ENCODE results near the gene MCTP1. TPM values are rescaled to one million over a fixed set of nuclear protein-coding genes. Genes with fewer than 3 reads are reported as not detected.

MCTP1 gene
- polyA plus RNA-seq, 2 donors: 0.91 to 0.92 TPM

DNA sequence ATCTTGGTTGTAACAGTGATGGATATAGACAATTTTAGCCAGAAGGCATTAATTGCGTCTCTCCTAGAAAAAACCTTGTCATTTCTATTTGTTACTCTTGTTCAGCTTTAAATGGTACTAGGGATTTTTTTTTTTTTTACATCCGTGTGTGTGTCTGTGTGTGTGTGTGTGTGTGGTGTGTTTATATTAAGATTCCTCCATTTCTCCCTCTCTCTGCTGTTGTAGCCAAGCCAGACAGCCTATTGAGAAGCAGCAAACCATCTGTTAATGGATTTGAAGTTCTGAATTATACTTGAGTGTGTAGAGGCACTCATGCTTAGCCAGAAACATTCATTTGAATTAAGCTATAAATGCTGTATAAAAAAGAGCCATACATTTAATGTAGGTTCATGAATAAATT is 594.1 kb downstream of the MCTP1 start:
- H3K4me1 ChIP-seq (ENCODE audit: control insufficient read depth in 2 of 2, insufficient read depth in 2 of 2, low read length in 1 of 2): no peaks in the 10 kb centered on the region
- no peak overlapping the region for H3K27ac ChIP-seq (ENCODE audit: low read depth in 2 of 2, low read length in 1 of 2)
- no peaks in the 10 kb centered on the region for H3K36me3 ChIP-seq (ENCODE audit: control insufficient read depth in 2 of 2, insufficient read depth in 2 of 2, low read length in 1 of 2)
- H3K4me3 ChIP-seq (ENCODE audit: low read depth in 1 of 2, low read length in 2 of 2): no peak overlapping the region
- 64 to 75% methylated on average over 2 of the region's 2 CpGs for WGBS, 2 donors
- H3K27me3 ChIP-seq (ENCODE audit: control insufficient read depth in 1 of 2, insufficient read depth in 2 of 2, low read length in 2 of 2): no peaks in the 10 kb centered on the region
- H3K9me3 ChIP-seq (ENCODE audit: control insufficient read depth in 2 of 2, insufficient read depth in 1 of 2, low read depth in 1 of 2, low read length in 1 of 2): no peaks in the 10 kb centered on the region

DNA sequence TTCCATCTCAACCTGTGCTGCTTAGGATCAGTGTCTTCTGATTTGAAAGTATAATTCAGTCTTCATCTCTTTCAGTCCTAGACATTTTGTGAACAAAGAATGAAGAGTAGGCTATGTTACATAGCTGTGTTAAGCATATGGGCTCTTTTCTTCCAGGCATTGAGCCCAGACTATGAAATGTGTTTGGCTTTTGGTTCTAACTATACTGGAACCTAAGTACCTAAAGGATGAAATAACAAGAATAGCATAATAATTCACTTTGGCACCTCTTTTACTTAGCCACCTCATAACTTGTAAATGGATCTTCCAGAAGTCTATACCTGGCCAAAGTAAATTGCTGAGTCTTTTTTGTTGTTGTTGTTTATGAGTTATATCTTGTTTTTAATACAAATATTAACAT is 595.0 kb downstream of the MCTP1 start:
- Histone ChIP-seq H3K27ac (ENCODE audit: low read depth in 2 of 2, low read length in 1 of 2) (no peak overlapping the region), H3K4me3 (ENCODE audit: low read depth in 1 of 2, low read length in 2 of 2) (no peak overlapping the region), H3K9me3 (ENCODE audit: control insufficient read depth in 2 of 2, insufficient read depth in 1 of 2, low read depth in 1 of 2, low read length in 1 of 2) (no peaks in the 10 kb centered on the region)

DNA sequence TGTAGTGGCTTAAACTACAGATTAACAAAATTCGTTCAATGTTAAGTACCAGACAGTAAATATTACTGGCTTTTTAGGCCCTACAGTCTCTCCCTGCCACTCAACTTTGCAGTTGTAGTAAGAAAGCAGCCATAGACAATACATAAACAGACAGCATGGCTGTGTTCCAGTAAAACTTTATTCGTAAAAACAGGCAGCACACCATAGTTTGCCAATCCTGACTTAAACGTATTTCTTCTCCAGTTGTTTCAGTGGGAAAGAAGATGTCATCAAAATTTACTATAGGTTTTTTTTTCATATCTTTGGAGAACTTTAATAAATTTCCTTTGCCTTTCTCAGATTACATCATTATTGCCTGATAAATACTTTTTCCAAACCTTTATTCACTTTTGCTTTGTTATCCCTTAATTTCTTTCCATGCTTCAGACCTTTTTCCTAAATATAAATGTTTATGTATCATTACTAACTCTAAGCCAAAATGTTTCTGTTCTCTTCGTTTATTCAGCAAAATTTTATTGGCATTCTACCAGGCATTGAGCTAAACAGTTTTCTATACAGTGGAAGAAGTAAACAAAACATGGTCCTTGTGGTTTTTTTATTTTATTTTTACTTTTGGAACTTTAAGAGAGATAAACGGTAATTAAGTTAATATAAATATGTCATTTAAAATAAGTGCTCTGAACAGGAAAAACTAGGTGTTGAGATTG is 601.9 kb downstream of the MCTP1 start:
- Histone ChIP-seq H3K4me3 (ENCODE audit: low read depth in 1 of 2, low read length in 2 of 2) (no peak overlapping the region), H3K27ac (ENCODE audit: low read depth in 2 of 2, low read length in 1 of 2) (no peak overlapping the region), H3K27me3 (ENCODE audit: control insufficient read depth in 1 of 2, insufficient read depth in 2 of 2, low read length in 2 of 2) (no peaks in the 10 kb centered on the region), H3K4me1 (ENCODE audit: control insufficient read depth in 2 of 2, insufficient read depth in 2 of 2, low read length in 1 of 2) (no peaks in the 10 kb centered on the region), H3K36me3 (ENCODE audit: control insufficient read depth in 2 of 2, insufficient read depth in 2 of 2, low read length in 1 of 2) (no peaks in the 10 kb centered on the region), H3K9me3 (ENCODE audit: control insufficient read depth in 2 of 2, insufficient read depth in 1 of 2, low read depth in 1 of 2, low read length in 1 of 2) (no peaks in the 10 kb centered on the region)
- WGBS, 2 donors: 76 to 79% methylated on average over 5 of the region's 5 CpGs

More for the DNA sequence above, 595.0 kb downstream of the MCTP1 start:
- no peaks in the 10 kb centered on the region for H3K36me3 ChIP-seq (ENCODE audit: control insufficient read depth in 2 of 2, insufficient read depth in 2 of 2, low read length in 1 of 2)
- H3K27me3 ChIP-seq (ENCODE audit: control insufficient read depth in 1 of 2, insufficient read depth in 2 of 2, low read length in 2 of 2): no peaks in the 10 kb centered on the region
- H3K4me1 ChIP-seq (ENCODE audit: control insufficient read depth in 2 of 2, insufficient read depth in 2 of 2, low read length in 1 of 2): no peaks in the 10 kb centered on the region

DNA sequence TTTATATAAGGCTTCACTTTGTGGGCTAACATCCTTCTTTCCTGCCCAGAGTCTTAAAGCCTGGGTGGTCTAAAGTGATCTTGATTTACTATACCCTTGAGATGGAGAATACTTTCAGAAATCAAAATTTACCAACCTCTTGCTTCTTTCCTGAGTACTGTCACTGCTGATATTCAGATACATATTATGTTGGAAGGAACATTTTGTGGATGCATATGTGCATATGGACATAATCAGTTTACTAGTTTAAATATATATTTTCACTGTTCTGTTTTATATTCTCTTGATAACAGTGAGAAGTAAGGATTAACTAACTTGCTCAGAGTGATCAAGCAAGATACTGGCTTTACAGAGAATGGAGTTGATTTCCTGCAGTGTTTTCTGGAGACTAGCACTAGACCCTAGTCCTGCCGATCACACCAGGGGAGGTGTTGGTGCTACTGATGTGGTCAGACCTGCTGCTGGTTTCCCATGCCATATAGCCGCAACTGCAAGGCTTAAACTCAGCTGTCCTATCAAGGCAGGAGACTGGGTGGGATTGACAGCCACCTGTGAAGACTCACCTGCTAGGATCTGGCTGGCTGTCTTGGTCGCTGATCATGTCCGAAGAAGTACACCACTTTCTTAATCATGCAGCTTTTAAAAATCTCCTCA is 608.8 kb downstream of the MCTP1 start:
- no peak overlapping the region for H3K4me3 ChIP-seq (ENCODE audit: low read depth in 1 of 2, low read length in 2 of 2)
- no peaks in the 10 kb centered on the region for H3K4me1 ChIP-seq (ENCODE audit: control insufficient read depth in 2 of 2, insufficient read depth in 2 of 2, low read length in 1 of 2)
- H3K9me3 ChIP-seq (ENCODE audit: control insufficient read depth in 2 of 2, insufficient read depth in 1 of 2, low read depth in 1 of 2, low read length in 1 of 2): no peaks in the 10 kb centered on the region
- no peaks in the 10 kb centered on the region for H3K27me3 ChIP-seq (ENCODE audit: control insufficient read depth in 1 of 2, insufficient read depth in 2 of 2, low read length in 2 of 2)
- no peaks in the 10 kb centered on the region for H3K36me3 ChIP-seq (ENCODE audit: control insufficient read depth in 2 of 2, insufficient read depth in 2 of 2, low read length in 1 of 2)
- WGBS, 2 donors: 94 to 96% methylated on average over 4 of the region's 4 CpGs
- no peak overlapping the region for H3K27ac ChIP-seq (ENCODE audit: low read depth in 2 of 2, low read length in 1 of 2)

DNA sequence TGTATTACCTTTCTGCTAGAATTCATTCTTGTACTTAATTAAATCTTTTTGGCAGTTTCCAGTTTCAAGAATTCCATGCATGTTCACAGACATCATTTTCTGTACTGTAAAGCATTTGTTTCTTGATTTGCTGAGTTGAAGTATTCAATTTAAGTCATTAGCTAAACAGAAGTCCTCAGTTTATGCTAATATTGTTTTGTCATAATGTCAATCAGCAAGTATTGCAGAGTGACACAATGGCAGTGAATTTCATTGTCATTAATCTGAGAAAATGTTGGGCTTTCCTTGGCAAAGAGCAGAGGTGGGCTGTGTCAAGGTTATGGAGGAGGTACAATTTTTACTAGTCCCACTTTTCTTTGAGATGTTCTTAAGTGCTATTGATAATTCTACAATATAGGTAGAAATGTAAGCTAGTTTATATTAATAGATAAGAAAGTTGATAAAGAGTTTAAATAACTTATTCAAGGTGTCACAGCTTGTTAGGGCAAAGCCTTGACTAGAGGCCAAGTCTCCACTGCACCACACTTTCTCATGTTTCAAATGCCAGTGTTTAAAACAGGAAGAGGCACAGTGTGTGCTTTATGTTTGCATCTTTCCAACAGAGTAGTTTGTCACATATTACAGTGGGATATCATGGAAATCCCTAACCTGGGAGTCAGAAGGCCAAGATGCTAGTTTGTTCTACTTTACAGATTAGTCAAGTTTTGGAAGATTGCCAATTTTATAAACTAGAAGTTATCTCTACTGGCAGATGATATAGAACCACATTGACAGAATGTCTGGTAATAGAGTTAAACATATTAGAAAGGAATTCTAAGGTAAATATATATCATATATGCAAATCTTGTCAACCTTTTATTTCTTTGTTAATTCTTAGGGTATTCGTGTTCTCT is 610.2 kb downstream of the MCTP1 start:
- H3K27me3 ChIP-seq (ENCODE audit: control insufficient read depth in 1 of 2, insufficient read depth in 2 of 2, low read length in 2 of 2): no peaks in the 10 kb centered on the region
- no peak overlapping the region for H3K4me3 ChIP-seq (ENCODE audit: low read depth in 1 of 2, low read length in 2 of 2)
- no peaks in the 10 kb centered on the region for H3K9me3 ChIP-seq (ENCODE audit: control insufficient read depth in 2 of 2, insufficient read depth in 1 of 2, low read depth in 1 of 2, low read length in 1 of 2)
- no peaks in the 10 kb centered on the region for H3K36me3 ChIP-seq (ENCODE audit: control insufficient read depth in 2 of 2, insufficient read depth in 2 of 2, low read length in 1 of 2)
- no peak overlapping the region for H3K27ac ChIP-seq (ENCODE audit: low read depth in 2 of 2, low read length in 1 of 2)
- 96 to 100% methylated on average over 1 of the region's 1 CpG for WGBS, 2 donors
- H3K4me1 ChIP-seq (ENCODE audit: control insufficient read depth in 2 of 2, insufficient read depth in 2 of 2, low read length in 1 of 2): no peaks in the 10 kb centered on the region

DNA sequence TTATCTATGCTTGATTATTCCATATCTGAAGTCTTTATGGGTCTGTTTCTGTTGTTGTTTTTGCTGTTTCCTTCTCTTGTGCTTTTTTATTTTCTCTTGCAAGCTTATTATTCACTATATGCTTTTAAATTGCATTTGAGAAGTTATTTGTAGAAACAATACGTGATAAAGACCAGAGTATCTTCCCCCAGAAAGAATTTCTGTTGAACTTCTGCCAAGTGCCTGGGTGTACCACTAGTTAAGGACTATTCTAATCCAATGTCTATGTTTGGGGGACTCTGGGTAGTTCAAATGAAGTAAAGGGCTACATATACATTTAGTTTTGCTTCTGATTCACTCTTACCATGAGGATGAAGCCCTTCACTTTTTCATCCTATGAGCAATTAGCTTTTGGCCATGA is 612.1 kb downstream of the MCTP1 start:
- no peaks in the 10 kb centered on the region for H3K9me3 ChIP-seq (ENCODE audit: control insufficient read depth in 2 of 2, insufficient read depth in 1 of 2, low read depth in 1 of 2, low read length in 1 of 2)
- no peaks in the 10 kb centered on the region for H3K36me3 ChIP-seq (ENCODE audit: control insufficient read depth in 2 of 2, insufficient read depth in 2 of 2, low read length in 1 of 2)
- H3K27me3 ChIP-seq (ENCODE audit: control insufficient read depth in 1 of 2, insufficient read depth in 2 of 2, low read length in 2 of 2): no peaks in the 10 kb centered on the region
- H3K4me1 ChIP-seq (ENCODE audit: control insufficient read depth in 2 of 2, insufficient read depth in 2 of 2, low read length in 1 of 2): no peaks in the 10 kb centered on the region
- H3K27ac ChIP-seq (ENCODE audit: low read depth in 2 of 2, low read length in 1 of 2): no peak overlapping the region
- H3K4me3 ChIP-seq (ENCODE audit: low read depth in 1 of 2, low read length in 2 of 2): no peak overlapping the region
- 76 to 78% methylated on average over 1 of the region's 1 CpG for WGBS, 2 donors

DNA sequence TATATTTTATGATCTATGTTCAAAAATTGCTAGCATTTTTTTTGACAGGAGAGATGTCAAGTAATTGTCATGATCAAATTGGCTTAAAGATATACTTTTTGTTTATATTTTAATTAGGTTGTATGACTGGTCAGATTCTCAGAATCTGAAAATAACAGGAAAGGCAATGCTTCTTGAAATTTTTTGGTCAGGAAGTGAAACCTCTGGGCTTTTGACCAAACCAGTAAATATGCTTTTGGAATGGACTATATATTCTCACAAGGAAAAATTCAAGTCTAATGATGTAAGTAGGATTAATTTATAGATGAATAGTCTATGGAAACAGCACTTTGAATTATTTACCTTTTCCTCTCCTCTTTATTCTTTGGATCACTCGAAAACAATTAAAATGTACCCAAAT is 614.2 kb downstream of the MCTP1 start:
- 93 to 96% methylated on average over 1 of the region's 1 CpG for WGBS, 2 donors
- H3K36me3 ChIP-seq (ENCODE audit: control insufficient read depth in 2 of 2, insufficient read depth in 2 of 2, low read length in 1 of 2): no peaks in the 10 kb centered on the region
- no peaks in the 10 kb centered on the region for H3K4me1 ChIP-seq (ENCODE audit: control insufficient read depth in 2 of 2, insufficient read depth in 2 of 2, low read length in 1 of 2)
- H3K27ac ChIP-seq (ENCODE audit: low read depth in 2 of 2, low read length in 1 of 2): no peak overlapping the region
- no peaks in the 10 kb centered on the region for H3K27me3 ChIP-seq (ENCODE audit: control insufficient read depth in 1 of 2, insufficient read depth in 2 of 2, low read length in 2 of 2)
- H3K4me3 ChIP-seq (ENCODE audit: low read depth in 1 of 2, low read length in 2 of 2): no peak overlapping the region
- H3K9me3 ChIP-seq (ENCODE audit: control insufficient read depth in 2 of 2, insufficient read depth in 1 of 2, low read depth in 1 of 2, low read length in 1 of 2): no peaks in the 10 kb centered on the region

DNA sequence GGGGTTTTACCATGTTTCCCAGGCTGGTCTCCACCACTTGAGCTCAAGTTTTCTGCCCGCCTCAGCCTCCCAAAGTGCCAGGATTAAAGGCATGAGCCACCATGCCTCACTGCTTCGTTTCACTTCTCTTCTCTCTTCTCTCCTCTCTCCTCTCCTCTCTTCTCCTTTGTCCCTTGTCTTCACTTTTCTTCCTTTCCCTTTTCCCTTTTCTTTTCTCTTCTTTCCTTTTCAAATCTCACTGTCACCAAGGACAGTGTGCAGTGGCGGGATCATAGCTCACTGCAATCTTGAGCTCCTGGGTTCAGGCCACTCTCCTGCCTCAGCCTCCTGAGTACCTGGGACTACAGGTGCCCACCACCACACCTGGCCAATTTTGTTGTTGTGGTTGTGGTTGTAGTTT is 617.0 kb downstream of the MCTP1 start:
- H3K27me3 ChIP-seq (ENCODE audit: control insufficient read depth in 1 of 2, insufficient read depth in 2 of 2, low read length in 2 of 2): no peaks in the 10 kb centered on the region
- H3K4me1 ChIP-seq (ENCODE audit: control insufficient read depth in 2 of 2, insufficient read depth in 2 of 2, low read length in 1 of 2): no peaks in the 10 kb centered on the region
- H3K9me3 ChIP-seq (ENCODE audit: control insufficient read depth in 2 of 2, insufficient read depth in 1 of 2, low read depth in 1 of 2, low read length in 1 of 2): no peaks in the 10 kb centered on the region

DNA sequence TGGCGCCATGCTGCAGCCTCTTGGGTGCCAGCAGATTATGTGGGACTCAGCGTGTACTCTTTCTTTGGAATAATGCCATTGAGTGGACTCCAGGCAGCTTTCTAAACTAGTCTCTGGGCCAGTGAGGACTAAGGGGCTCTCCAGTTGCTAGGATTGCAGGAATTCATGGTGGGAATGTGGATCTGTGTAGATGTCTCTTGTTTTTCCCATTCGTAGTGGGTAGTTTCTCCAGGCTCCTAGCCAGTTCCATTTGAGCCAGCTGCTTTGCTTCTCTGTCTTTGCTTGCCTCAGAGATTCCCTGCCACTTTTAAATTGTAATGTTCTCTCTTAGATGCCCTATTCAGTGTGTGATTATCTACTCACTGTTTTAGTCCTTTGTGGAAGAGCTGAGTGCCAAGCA is 623.8 kb downstream of the MCTP1 start:
- no peaks in the 10 kb centered on the region for H3K27me3 ChIP-seq (ENCODE audit: control insufficient read depth in 1 of 2, insufficient read depth in 2 of 2, low read length in 2 of 2)
- H3K9me3 ChIP-seq (ENCODE audit: control insufficient read depth in 2 of 2, insufficient read depth in 1 of 2, low read depth in 1 of 2, low read length in 1 of 2): no peaks in the 10 kb centered on the region
- no peaks in the 10 kb centered on the region for H3K4me1 ChIP-seq (ENCODE audit: control insufficient read depth in 2 of 2, insufficient read depth in 2 of 2, low read length in 1 of 2)
- 90% methylated on average over 3 of the region's 3 CpGs for WGBS, 2 donors
- H3K36me3 ChIP-seq (ENCODE audit: control insufficient read depth in 2 of 2, insufficient read depth in 2 of 2, low read length in 1 of 2): peaks cover 4% of the 10 kb centered on the region in 2 donors
- H3K4me3 ChIP-seq (ENCODE audit: low read depth in 1 of 2, low read length in 2 of 2): no peak overlapping the region
- no peak overlapping the region for H3K27ac ChIP-seq (ENCODE audit: low read depth in 2 of 2, low read length in 1 of 2)

More for the DNA sequence above, 617.0 kb downstream of the MCTP1 start:
- 95 to 97% methylated on average over 3 of the region's 3 CpGs for WGBS, 2 donors
- H3K27ac ChIP-seq (ENCODE audit: low read depth in 2 of 2, low read length in 1 of 2): no peak overlapping the region
- no peak overlapping the region for H3K4me3 ChIP-seq (ENCODE audit: low read depth in 1 of 2, low read length in 2 of 2)
- H3K36me3 ChIP-seq (ENCODE audit: control insufficient read depth in 2 of 2, insufficient read depth in 2 of 2, low read length in 1 of 2): peaks cover 0 to 4% of the 10 kb centered on the region in 2 donors
